ENCODE measurements around the gene ATF6. TPM values are rescaled to one million over a fixed set of nuclear protein-coding genes. Genes with fewer than 3 reads are reported as not detected.
"Not testable (repeated sequence)": the region's sequence is repeated elsewhere in the genome, so short reads cannot be mapped to it uniquely, and the experiment has no call there.

The ATF6 gene
- total RNA-seq, 1 donor from 2014 or later, result 25.3 TPM

- Histone ChIP-seq H3K27me3 (ENCODE audit: control insufficient read depth, insufficient read depth, low read length) (no peaks in the 10 kb centered on the region), H3K4me3 (ENCODE audit: low read depth, low read length) (no peak overlapping the region), H3K36me3 (ENCODE audit: control insufficient read depth, insufficient read depth, low read length) (peaks cover 4% of the 10 kb centered on the region)
- no peak for DNase-seq (ENCODE audit: low read depth)
- FAIRE-seq, result no peak
- no peak for TF ChIP-seq CTCF (IDR thresholded peaks at IDR 0.05; ENCODE audit: insufficient read depth, low read length, severe bottlenecking)
Measured at GRCh38 chr1:161820914-161821313, 54.8 kb downstream of the ATF6 start.

- FAIRE-seq, result no peak
- DNase-seq (ENCODE audit: low read depth), result no peak
- no peak for TF ChIP-seq CTCF (IDR thresholded peaks at IDR 0.05; ENCODE audit: insufficient read depth, low read length, severe bottlenecking)
- Histone ChIP-seq H3K36me3 (ENCODE audit: control insufficient read depth, insufficient read depth, low read length) (peaks cover 5% of the 10 kb centered on the region), H3K27me3 (ENCODE audit: control insufficient read depth, insufficient read depth, low read length) (no peaks in the 10 kb centered on the region), H3K4me3 (ENCODE audit: low read depth, low read length) (no peak overlapping the region)
Measured at GRCh38 chr1:161824618-161825017, 58.5 kb downstream of the ATF6 start.

- no peak for TF ChIP-seq CTCF (IDR thresholded peaks at IDR 0.05; ENCODE audit: insufficient read depth, low read length, severe bottlenecking)
- Histone ChIP-seq H3K27me3 (ENCODE audit: control insufficient read depth, insufficient read depth, low read length) (no peaks in the 10 kb centered on the region), H3K36me3 (ENCODE audit: control insufficient read depth, insufficient read depth, low read length) (peaks cover 4% of the 10 kb centered on the region), H3K4me3 (ENCODE audit: low read depth, low read length) (no peak overlapping the region)
- FAIRE-seq, result no peak
- no peak for DNase-seq (ENCODE audit: low read depth)
Measured at GRCh38 chr1:161825831-161826230, 59.7 kb downstream of the ATF6 start.

- Histone ChIP-seq H3K36me3 (ENCODE audit: control insufficient read depth, insufficient read depth, low read length) (peaks cover 4% of the 10 kb centered on the region), H3K4me3 (ENCODE audit: low read depth, low read length) (no peak overlapping the region), H3K27me3 (ENCODE audit: control insufficient read depth, insufficient read depth, low read length) (no peaks in the 10 kb centered on the region)
- no peak for FAIRE-seq
- no peak for TF ChIP-seq CTCF (IDR thresholded peaks at IDR 0.05; ENCODE audit: insufficient read depth, low read length, severe bottlenecking)
- no peak for DNase-seq (ENCODE audit: low read depth)
Measured at GRCh38 chr1:161826478-161826877, 60.4 kb downstream of the ATF6 start.

- TF ChIP-seq CTCF (IDR thresholded peaks at IDR 0.05; ENCODE audit: insufficient read depth, low read length, severe bottlenecking), result no peak
- Histone ChIP-seq H3K27me3 (ENCODE audit: control insufficient read depth, insufficient read depth, low read length) (no peaks in the 10 kb centered on the region), H3K4me3 (ENCODE audit: low read depth, low read length) (no peak overlapping the region), H3K36me3 (ENCODE audit: control insufficient read depth, insufficient read depth, low read length) (peaks cover 2% of the 10 kb centered on the region)
- FAIRE-seq (no peak), DNase-seq (ENCODE audit: low read depth) (peak; percentile 11)
Measured at GRCh38 chr1:161827786-161828185, 61.7 kb downstream of the ATF6 start.

GRCh38 chr1:161832299-161832907 lies 66.3 kb downstream of the ATF6 start:
- H3K4me3 ChIP-seq (ENCODE audit: low read depth, low read length); H3K36me3 ChIP-seq (ENCODE audit: control insufficient read depth, insufficient read depth, low read length); H3K27me3 ChIP-seq (ENCODE audit: control insufficient read depth, insufficient read depth, low read length); FAIRE-seq; DNase-seq (ENCODE audit: low read depth): not testable (repeated sequence)
